BJ (cell line): ENCODE results near the gene CCDC88C. TPM values are rescaled to one million over a fixed set of nuclear protein-coding genes. Genes with fewer than 3 reads are reported as not detected.

Experiments
- CTCF ChIA-PET: fragments of 350-600 bp; formaldehyde crosslinking; extraction: SDS; loops from one replicate; lab custom pipeline; 2021; ENCODE audit warnings: antibody characterized with exemption, inconsistent platforms; lab: Yijun Ruan, JAX
- POLR2A ChIA-PET: fragments of 300-600 bp; sonication (Branson Sonifier 250); formaldehyde crosslinking; extraction: SDS; loops from one replicate; lab custom pipeline; 2021; ENCODE audit warnings: antibody characterized with exemption; lab: Charles Lee
- DNase-seq: peaks from one replicate; pipeline ENCODE4 v3.0.0-alpha.2; 2011; ENCODE audit warnings: low read depth
- H3K27me3 ChIP-seq: 2 replicates; pipeline ENCODE4 v1.6.0; 2011; ENCODE audit warnings: low read length; ENCODE audit not compliant: control insufficient read depth, insufficient read depth
- H3K36me3 ChIP-seq: 2 replicates; pipeline ENCODE4 v1.5.1; 2011; ENCODE audit warnings: low read length; ENCODE audit not compliant: control insufficient read depth, insufficient read depth
- H3K4me3 ChIP-seq: 2 replicates; pipeline ENCODE4 v1.5.1; 2011; ENCODE audit warnings: low read depth, mild to moderate bottlenecking, control low read depth, low read length
- CTCF ChIP-seq: IDR thresholded peaks from 2 replicates; pipeline ENCODE4 v1.5.1; 2011; ENCODE audit warnings: low read depth, mild to moderate bottlenecking, control low read depth, inconsistent platforms, low read length, moderate library complexity; ENCODE audit not compliant: insufficient read depth
- polyA plus RNA-seq: library from polyadenylated mRNA; depleted of rRNA; stranded (reverse); fragments of >200 nt; gene quantifications from 2 replicates; pipeline ENCODE4 v1.2.3, GENCODE V29; 2011

Gene CCDC88C
- polyA plus RNA-seq, 1 experiment, result not detected

GRCh38 chr14:91351512-91351862 is 66.1 kb downstream of the CCDC88C start:
- CTCF ChIA-PET, result interaction anchor here (1.0 kb wide), 1 partner anchor 11 kb away, joined by 3 read pairs; no protein-coding TSS in a partner anchor
- POLR2A ChIA-PET, result no interaction called here
- TF ChIP-seq CTCF, result no peak
- Histone ChIP-seq H3K27me3 (peaks cover 3% of the 10 kb centered on the region), H3K36me3 (no peaks in the 10 kb centered on the region), H3K4me3 (no peak overlapping the region)
- DNase-seq, result no peak

GRCh38 chr14:91350813-91351511 is 66.7 kb downstream of the CCDC88C start:
- no peak for TF ChIP-seq CTCF
- POLR2A ChIA-PET, result no interaction called here
- CTCF ChIA-PET, result interaction anchor here (1.0 kb wide), 1 partner anchor 11 kb away, joined by 3 read pairs; no protein-coding TSS in a partner anchor
- no peaks in the 10 kb centered on the region for H3K36me3 ChIP-seq
- peaks cover 3% of the 10 kb centered on the region for H3K27me3 ChIP-seq
- DNase-seq, result no peak
- H3K4me3 ChIP-seq, result no peak overlapping the region

DNA sequence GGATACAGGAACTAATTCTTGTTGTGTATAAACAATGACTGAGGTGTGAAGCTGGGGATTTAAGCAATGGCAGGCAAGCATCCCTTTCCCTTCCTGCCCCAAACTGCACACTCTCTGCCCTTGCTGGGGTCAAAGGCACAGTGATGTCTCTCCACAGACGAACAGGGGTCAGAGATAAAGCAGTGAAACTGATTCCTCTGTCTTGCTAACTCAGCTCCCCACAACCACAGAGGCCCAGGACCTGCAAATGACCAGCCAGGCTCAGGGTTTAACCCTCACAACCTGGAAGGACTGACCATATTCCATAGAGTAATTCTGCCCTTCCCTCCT is 67.2 kb downstream of the CCDC88C start:
- Histone ChIP-seq H3K36me3 (no peaks in the 10 kb centered on the region), H3K27me3 (peaks cover 3% of the 10 kb centered on the region), H3K4me3 (no peak overlapping the region)
- DNase-seq, result no peak
- no peak for TF ChIP-seq CTCF
- POLR2A ChIA-PET, result no interaction called here
- CTCF ChIA-PET, result no interaction called here

- no peak for DNase-seq
- CTCF ChIA-PET, result interaction anchor here (0.9 kb wide), 1 partner anchor 70 kb away, joined by 3 read pairs; no protein-coding TSS in a partner anchor
- POLR2A ChIA-PET, result no interaction called here
- no peaks in the 10 kb centered on the region for H3K36me3 ChIP-seq
- H3K27me3 ChIP-seq, result peaks cover 3% of the 10 kb centered on the region
- H3K4me3 ChIP-seq, result no peak overlapping the region
- TF ChIP-seq CTCF, result no peak
These were observed 68.0 kb downstream of the CCDC88C start for GRCh38 chr14:91349481-91350074.

DNA sequence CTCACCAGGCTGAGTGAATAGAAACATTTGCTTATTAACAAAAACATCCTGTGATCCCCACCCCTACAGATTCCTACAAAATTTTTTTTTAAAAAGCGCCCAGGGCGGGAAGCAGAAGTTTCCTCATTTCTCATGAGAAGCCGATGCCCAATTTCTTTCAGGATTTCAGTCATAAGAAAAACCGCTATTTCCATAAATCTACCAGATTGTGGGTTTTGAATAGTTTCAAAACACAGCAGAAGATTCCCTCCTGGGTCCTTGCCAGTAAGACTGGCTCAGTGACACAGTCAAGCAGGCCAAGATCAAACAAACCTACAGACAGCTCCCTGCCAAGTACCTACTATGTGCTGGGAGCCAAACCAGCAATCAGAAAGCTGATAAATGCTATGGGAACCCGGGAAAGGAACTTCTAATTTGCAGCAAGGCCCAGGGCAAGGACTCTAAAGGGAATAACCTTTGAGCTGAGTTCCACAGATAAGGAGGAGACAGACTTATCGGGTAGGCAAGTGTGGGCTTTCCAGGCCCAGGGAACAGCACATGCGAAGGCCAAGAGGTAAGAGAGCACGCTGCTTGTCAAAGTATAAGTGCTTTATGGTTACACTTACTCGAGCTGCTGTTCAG is 68.7 kb downstream of the CCDC88C start:
- ChIA-PET POLR2A (no interaction called here), CTCF (no interaction called here)
- no peak for DNase-seq
- no peaks in the 10 kb centered on the region for H3K36me3 ChIP-seq
- no peak for TF ChIP-seq CTCF
- H3K27me3 ChIP-seq, result peaks cover 3% of the 10 kb centered on the region
- no peak overlapping the region for H3K4me3 ChIP-seq
